HT1080 (cell line): ENCODE data around the gene HBG2. TPM values are rescaled to one million over a fixed set of nuclear protein-coding genes. Genes with fewer than 3 reads are reported as not detected.
A peak's percentile ranks its signal among the peaks of the same experiment; 100 is the strongest.

Source experiments
- DNase-seq: peaks from one replicate; pipeline ENCODE4 v3.0.0-alpha.2; 2015; ENCODE audit warnings: low read depth
- total RNA-seq: library from RNA; depleted of rRNA; stranded (reverse); fragments of >200 nt; shearing (Covaris generic); gene quantifications from 2 replicates; pipeline ENCODE4 v1.2.3, GENCODE V29; 2014; rRNA removed

Gene HBG2
- total RNA-seq, 1 experiment from 2014 or later = 19.5 TPM

DNA sequence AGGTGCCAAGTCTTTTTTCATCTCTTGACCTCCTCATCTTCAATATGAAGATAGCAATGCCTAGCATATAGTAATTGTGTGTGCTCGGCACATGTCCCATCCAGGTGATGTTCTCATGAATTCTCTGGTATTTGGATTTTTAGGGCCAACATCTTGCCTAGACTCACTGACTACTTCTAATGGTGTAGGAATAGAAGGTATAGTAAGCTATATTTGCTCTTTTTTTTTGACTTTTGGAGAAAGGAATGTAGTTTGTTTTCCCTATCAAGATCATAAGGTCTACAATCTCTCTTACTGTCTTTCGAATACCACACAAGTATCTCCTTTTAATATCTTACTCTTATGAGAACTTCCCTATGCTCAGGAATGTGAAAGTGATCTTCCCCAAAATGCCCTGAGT is 23.5 kb downstream of the HBG2 start:
- no peak for DNase-seq

DNA sequence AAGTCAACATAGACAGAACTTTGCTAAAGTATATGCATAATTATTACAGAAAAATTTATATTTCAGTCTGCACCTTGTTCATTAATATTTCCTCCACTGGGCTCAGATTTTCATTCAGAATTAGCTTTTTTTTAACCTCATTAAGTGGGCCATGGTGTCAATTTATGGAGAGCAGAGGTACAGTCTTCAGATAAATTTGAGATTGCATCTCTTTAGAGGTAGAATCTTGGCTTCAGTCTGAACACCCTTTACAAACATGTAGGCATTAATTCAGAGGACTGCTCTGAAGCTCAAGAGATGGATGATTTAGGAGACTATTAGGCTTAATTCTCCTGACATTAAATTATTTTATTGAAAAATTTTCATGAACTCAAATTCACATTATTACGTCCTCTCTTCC is 24.3 kb downstream of the HBG2 start:
- DNase-seq = no peak

DNA sequence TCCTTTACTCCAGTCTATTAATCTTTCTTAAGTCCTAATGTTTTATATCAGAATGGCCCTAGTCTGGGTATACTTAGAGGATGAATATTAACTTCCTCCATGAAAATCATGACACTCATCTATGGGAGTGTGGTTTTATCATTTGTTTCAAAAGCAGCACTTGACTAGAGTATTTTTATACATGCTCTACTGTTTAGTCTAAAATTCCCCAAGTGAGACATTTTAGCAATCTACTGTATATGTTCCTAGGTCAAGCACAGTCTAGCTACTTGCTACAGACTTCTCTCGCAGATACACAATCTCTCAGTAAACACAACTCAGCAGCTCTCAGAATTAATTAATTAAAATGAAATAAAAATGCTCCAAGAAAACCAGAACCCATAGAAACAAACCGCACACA is 24.8 kb downstream of the HBG2 start:
- no peak for DNase-seq

DNA sequence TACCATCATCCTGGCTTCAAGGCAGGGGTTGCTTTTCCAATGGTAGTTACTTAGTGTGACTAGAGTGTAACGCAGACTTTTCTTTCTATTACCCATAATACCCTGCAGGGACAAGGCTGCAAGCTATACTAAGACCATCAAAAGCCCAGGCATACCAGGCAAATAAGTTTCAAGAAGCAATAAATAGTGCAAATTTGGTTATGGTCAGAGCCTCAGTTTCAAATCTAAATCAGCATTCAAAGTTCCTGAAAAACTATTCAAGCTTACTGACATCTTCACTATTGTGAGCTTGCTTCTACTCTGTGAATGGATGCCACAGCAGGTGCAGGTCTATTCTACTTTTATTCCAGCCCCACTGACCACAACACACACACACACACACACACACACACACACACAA is 25.2 kb downstream of the HBG2 start:
- no peak for DNase-seq

DNA sequence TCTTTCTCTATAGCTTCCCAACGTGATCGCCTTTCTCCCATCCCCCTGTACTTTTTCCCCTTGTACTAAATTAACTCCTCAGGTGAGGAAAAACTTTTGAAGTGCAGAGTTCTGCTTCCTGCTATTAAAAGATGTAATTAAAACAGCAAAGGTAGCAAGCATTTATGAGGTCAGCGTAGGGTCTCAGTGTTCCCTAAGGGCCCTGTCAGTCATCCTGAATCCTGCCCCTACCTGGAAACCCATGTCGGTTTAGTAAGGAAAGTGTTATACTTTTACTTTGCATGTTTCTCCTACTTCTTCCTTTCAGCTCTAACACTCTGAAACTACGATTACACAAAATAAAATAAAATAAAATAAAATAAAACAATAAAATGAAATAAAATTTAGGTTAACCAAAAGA is 26.5 kb downstream of the HBG2 start:
- DNase-seq = no peak

DNA sequence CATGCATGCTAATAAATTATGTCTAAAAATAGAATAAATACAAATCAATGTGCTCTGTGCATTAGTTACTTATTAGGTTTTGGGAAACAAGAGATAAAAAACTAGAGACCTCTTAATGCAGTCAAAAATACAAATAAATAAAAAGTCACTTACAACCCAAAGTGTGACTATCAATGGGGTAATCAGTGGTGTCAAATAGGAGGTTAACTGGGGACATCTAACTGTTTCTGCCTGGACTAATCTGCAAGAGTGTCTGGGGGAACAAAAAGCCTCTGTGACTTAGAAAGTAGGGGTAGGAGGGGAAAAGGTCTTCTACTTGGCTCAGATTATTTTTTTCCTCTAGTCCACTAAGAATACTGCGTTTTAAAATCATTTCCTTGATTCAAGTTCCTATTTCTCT is 26.9 kb downstream of the HBG2 start:
- no peak for DNase-seq

DNA sequence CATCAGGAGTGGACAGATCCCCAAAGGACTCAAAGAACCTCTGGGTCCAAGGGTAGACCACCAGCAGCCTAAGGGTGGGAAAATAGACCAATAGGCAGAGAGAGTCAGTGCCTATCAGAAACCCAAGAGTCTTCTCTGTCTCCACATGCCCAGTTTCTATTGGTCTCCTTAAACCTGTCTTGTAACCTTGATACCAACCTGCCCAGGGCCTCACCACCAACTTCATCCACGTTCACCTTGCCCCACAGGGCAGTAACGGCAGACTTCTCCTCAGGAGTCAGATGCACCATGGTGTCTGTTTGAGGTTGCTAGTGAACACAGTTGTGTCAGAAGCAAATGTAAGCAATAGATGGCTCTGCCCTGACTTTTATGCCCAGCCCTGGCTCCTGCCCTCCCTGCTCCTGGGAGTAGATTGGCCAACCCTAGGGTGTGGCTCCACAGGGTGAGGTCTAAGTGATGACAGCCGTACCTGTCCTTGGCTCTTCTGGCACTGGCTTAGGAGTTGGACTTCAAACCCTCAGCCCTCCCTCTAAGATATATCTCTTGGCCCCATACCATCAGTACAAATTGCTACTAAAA is 27.8 kb downstream of the HBG2 start, which contains the start of gene HBB:
HBB (minus strand) TSS at position 340 of the 579 bp plus-strand sequence; CDS start at position 290, 50 bp downstream.
- DNase-seq = no peak

DNA sequence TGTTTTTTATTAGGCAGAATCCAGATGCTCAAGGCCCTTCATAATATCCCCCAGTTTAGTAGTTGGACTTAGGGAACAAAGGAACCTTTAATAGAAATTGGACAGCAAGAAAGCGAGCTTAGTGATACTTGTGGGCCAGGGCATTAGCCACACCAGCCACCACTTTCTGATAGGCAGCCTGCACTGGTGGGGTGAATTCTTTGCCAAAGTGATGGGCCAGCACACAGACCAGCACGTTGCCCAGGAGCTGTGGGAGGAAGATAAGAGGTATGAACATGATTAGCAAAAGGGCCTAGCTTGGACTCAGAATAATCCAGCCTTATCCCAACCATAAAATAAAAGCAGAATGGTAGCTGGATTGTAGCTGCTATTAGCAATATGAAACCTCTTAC is 29.1 kb downstream of the HBG2 start:
- DNase-seq = no peak

DNA sequence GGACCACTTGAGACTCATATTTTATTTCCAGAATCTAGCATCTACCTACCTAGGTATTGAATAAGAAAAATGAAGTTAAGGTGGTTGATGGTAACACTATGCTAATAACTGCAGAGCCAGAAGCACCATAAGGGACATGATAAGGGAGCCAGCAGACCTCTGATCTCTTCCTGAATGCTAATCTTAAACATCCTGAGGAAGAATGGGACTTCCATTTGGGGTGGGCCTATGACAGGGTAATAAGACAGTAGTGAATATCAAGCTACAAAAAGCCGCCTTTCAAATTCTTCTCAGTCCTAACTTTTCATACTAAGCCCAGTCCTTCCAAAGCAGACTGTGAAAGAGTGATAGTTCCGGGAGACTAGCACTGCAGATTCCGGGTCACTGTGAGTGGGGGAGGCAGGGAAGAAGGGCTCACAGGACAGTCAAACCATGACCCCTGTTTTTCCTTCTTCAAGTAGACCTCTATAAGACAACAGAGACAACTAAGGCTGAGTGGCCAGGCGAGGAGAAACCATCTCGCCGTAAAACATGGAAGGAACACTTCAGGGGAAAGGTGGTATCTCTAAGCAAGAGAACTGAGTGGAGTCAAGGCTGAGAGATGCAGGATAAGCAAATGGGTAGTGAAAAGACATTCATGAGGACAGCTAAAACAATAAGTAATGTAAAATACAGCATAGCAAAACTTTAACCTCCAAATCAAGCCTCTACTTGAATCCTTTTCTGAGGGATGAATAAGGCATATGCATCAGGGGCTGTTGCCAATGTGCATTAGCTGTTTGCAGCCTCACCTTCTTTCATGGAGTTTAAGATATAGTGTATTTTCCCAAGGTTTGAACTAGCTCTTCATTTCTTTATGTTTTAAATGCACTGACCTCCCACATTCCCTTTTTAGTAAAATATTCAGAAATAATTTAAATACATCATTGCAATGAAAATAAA is 29.8 kb downstream of the HBG2 start:
- no peak for DNase-seq

DNA sequence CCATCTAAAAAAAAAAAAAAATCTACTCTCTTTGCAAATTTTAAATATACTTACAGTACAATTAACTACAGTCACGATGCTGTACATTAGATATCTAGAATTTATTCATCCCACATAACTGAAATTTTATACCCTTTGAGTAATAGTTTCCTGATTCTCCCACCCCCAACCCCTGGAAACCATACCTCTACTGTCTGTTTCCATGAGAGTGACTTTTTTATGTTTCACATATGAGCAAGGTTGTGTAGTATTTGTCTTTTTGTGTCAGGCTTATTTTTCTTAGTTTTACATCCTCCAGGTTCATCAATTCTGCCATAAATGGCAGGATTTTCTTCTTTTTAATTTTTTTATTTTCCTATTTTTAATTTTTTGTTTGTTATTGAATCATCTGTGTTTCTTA is 30.9 kb downstream of the HBG2 start:
- DNase-seq = no peak

DNA sequence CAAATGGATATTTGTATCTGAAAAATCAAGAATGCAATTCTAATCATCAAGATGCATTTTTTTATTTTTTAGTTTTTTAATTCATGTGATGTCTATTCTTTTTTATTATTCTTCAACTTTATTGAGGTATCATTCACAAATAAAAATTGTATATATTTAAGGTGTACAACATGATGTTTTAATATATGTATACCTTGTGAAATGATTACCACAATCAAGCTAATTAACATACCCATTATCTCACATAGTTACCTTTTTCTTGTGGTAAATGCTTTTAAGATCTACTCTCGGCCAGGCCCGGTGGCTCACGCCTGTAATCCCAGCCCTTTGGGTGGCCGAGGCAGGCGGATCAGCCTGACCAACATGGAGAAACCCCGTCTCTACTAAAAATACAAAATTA is 31.4 kb downstream of the HBG2 start:
- no peak for DNase-seq

DNA sequence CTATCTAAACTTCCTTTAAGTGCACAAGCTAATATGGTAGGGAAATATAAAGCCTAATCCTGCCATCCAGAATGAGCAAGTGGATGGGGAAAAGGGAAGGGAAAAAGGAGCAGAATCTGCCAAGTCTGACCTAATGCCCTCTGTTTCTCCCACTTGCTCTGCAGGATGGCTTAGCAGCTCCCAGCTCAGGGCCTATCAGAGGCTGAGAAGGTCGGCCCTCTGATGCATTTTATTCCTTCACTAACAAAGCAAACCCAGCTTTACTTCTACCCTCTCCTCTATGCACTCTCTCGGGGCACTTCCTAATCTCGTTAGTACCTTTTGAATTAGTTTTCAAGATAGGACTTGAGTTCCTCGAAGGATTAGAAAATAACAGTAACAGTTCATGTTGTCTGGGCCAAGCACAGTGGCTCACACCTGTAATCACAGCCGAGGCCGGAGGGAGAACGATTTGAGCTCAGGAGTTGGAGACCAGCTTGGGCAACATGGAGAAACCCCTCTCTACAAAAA is 44.1 kb downstream of the HBG2 start:
- DNase-seq = no peak

DNA sequence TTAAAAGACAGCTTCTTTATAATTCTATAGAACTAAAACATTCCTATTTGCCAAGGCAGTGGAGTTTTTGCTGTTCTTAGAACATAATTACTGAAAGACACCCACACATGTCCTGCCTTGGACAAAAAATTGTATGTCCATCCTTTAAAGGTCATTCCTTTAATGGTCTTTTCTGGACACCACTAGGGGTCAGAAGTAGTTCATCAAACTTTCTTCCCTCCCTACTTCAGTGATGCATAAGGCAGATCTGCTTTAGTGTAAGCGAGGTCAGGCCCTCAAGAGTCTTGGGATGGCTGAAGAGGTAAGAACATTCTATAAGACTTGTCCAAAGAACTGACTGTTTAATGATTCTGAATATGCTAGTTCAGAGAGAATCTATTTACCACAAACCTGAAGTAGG is 49.8 kb downstream of the HBG2 start:
- DNase-seq = peak; percentile 60

DNA sequence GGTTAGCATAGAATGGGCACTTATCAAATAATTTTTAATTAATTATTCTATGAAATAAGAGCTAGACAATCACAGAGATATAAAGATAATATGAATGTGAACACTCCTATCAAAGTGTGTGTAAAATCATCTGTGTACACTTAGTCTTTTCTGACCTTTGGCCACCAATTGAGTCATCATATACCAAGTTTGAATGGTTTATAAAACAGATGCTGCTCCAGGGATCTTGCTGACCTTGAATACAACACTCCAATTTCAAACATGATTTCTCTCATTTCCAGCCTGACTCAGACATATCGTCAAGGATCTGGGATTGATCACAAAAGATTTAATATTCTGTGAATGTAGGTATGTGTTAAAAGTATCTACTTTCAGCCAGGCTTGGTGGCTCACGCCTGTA is 51.2 kb downstream of the HBG2 start:
- no peak for DNase-seq

Other genes with a start within 250 kb of the HBG2 start
- gene OR52J3, start 208.3 kb downstream of the HBG2 start, total RNA-seq = not detected in 2 replicates
- gene OR52E2, start 195.2 kb downstream of the HBG2 start, total RNA-seq = not detected in 2 replicates
- gene OR52E1, start 185.2 kb downstream of the HBG2 start, total RNA-seq = not detected in 2 replicates
- gene OR52A5, start 116.4 kb downstream of the HBG2 start, total RNA-seq = not detected in 2 replicates
- gene OR52A1, start 100.0 kb downstream of the HBG2 start, total RNA-seq = not detected in 2 replicates
- not detected in 2 replicates for gene OR51V1, start 54.1 kb downstream of the HBG2 start, total RNA-seq
- not detected in 2 replicates for gene HBB, start 27.7 kb downstream of the HBG2 start, total RNA-seq
- gene HBD, start 20.3 kb downstream of the HBG2 start, total RNA-seq = not detected in 2 replicates
- gene HBG1, start 4.9 kb downstream of the HBG2 start, total RNA-seq = 0.31 TPM in 1 of 2 replicates, not detected in the other
- gene HBE1, start 15.2 kb upstream of the HBG2 start, total RNA-seq = 157 and 165 TPM in 2 replicates
- gene OR51B4, start 47.2 kb upstream of the HBG2 start, total RNA-seq = 21.5 and 33.4 TPM in 2 replicates
- 4.4 and 5.8 TPM in 2 replicates for gene OR51B2, start 69.5 kb upstream of the HBG2 start, total RNA-seq
- 118 and 147 TPM in 2 replicates for gene OR51B5, start 88.7 kb upstream of the HBG2 start, total RNA-seq
- not detected in 2 replicates for gene OR51B6, start 96.7 kb upstream of the HBG2 start, total RNA-seq
- gene OR51M1, start 129.0 kb upstream of the HBG2 start, total RNA-seq = not detected in 2 replicates
- gene OR51Q1, start 167.3 kb upstream of the HBG2 start, total RNA-seq = not detected in 2 replicates
- 2.9 and 3.1 TPM in 2 replicates for gene OR51I1, start 186.7 kb upstream of the HBG2 start, total RNA-seq
- 0.03 TPM in 1 of 2 replicates, not detected in the other for gene OR51I2, start 194.5 kb upstream of the HBG2 start, total RNA-seq
- not detected in 2 replicates for gene OR52D1, start 233.9 kb upstream of the HBG2 start, total RNA-seq